Measurements from ENCODE around the gene PPARD.

The PPARD gene

DNA sequence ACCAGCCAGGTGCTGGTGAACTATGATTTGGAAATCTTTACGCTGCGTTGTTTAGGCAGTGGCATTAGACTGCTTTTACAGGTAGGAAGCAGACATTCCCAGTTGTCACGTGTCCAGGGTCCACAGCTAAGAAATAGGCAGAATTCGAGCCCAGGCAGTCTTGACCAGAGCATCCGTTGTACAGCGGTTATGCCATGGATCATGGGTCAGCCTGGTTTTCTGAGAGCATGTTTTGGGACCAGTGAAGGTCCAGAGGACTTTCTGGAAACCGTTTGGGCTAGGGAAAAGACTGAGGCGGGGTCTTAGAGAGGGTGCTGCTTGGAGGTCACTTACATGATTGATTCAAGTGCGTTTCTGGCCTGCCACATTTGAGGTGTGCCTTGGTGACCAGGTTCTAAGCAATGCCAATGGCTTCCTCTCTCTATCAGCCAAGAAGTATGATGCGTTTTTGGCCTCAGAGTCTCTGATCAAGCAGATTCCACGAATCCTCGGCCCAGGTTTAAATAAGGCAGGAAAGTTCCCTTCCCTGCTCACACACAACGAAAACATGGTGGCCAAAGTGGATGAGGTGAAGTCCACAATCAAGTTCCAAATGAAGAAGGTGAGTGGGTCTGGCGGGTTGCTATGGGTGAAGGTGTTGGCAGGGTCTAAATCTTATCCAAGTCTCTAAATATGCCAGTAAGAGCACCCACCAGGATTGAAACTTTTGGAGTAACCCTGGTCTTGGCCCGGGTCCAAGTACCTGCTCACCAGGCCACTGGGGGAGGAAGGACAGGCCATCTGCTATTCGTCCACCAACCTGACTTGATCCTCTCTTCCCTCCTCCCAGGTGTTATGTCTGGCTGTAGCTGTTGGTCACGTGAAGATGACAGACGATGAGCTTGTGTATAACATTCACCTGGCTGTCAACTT, 127.6 kb downstream of the PPARD start:
- DNase-seq (ENCODE audit: low read depth): no peak

DNA sequence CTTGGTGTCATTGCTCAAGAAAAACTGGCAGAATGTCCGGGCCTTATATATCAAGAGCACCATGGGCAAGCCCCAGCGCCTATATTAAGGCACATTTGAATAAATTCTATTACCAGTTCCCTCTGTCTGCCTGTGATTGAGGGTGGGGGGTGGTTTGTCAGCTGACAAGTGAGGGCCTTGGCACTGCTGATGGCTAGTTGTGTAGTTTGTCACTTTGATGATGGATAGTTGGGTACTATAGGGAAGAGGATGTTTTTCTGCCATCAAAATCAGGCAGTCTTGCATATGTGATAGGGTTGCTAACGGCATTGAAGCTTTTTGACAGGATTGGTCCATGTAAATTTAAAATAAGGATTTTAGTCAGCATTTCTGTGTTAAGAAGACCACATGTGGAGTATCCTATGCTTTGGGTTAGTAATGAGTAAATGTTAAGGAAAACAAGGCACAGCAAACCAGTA, 128.3 kb downstream of the PPARD start:
- DNase-seq (ENCODE audit: low read depth): no peak

DNA sequence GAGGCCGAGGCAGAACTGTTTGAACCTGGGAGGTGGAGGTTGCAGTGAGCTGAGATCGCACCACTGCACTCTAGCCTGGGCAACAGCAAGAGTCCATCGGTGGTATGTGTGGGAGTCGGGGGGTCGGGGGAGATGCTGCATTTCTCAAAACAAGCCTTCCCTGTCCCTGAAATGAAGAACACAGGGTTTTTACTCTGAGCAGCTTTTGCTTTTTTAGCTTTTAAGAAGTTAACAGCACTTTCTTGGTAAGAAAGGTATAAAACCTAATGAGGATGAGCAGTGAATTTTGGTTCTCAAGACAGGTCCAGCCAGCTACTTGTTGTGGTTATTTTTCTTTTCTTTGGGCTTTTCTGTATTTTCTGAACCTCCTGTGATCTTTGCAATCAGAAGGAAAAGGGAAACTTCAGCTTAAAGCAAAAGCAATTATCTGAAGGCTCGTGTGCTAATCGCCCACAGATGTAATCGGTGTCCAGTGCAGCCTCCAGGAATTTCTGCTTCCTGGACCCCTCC, 129.5 kb downstream of the PPARD start:
- no peak for DNase-seq (ENCODE audit: low read depth)

DNA sequence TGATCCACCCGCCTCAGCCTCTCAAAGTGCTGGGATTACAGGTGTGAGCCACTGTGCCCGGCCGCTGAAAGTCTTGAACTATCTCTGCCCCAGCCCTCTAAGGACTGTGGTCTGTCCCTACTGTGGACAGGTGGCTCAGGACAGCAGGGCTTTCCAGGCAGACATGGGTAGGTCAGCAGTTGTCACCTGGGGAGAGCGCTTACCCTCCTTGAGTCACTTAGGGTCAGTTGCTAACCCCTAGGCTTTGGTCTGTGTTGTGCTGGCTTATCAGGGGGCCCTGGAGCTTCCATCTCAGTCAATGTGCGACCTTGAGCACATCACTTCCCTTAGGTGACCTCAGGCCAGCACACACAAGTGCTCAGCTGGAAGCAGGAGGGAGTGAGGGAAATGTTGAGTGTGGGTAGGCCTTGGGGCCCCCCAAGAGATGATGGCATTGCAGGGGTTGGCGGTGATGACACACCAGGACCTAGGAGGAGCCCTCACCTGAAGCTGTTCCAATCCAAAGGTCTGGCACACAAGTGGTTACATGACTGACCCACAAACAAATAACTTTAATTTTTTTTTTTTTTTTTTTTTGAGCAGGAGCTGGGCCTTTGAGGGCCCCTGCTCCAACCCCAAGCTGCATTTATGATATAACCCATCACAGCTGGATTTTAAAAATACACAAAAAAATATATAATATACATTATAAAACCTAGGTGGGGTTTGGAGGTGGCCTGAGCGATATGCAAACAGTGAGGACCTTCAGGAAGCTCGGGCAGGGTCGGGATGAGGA, 130.9 kb downstream of the PPARD start:
- no peak for DNase-seq (ENCODE audit: low read depth)

DNA sequence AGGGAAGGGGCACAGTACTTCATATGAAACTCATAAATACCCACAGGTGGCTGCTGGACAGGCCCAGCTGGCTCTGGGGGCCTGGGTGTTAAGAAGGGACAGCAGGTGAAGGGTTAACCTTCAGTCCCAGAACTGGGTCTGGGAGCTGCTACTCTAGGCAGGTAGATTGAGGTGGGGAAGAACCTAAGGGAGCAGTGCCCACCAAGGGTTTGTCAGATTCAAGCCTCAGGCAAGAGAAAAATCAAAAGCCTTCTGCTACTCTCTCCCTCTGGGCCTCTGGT, 131.4 kb downstream of the PPARD start:
- no peak for DNase-seq (ENCODE audit: low read depth)

DNA sequence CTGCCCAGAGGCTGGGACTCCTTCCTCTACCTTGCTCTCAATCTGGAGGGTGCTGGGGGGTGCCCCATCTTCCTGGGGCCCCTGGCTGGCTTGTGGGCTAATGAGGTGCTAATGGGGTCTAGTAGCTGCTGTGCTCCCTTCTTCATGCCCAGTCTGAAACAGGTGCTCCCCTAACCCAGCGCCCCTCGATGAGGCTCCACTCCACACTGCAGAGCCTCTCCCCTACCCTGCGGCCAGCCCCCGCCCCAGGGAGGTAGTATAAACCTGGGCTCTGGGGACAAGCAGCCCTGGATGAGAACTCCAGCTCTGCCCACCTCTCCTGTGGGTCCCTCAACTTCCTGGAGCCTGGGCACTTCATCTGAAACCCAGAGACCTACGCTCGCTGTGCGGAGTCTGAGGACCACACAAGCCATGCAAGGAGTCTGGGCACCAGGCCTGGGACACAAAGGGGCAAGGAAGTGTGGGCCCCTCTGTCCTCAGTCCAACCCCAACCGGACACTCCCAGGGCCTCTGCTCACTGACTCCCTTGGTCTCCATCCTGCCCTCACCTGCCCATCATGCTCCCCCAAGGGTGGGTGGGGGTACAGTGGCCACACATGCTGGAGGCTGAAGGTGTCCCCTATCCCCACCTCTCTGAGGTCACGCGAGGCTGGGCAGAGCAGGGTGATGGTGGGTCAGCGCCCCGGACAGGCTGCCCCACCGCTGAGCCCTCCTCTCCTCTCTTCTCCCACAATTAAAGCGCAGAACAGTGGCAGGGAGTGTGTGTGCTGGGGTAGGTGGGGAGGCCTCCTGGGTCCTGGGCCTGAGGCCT, 132.0 kb downstream of the PPARD start:
- no peak for DNase-seq (ENCODE audit: low read depth)

DNA sequence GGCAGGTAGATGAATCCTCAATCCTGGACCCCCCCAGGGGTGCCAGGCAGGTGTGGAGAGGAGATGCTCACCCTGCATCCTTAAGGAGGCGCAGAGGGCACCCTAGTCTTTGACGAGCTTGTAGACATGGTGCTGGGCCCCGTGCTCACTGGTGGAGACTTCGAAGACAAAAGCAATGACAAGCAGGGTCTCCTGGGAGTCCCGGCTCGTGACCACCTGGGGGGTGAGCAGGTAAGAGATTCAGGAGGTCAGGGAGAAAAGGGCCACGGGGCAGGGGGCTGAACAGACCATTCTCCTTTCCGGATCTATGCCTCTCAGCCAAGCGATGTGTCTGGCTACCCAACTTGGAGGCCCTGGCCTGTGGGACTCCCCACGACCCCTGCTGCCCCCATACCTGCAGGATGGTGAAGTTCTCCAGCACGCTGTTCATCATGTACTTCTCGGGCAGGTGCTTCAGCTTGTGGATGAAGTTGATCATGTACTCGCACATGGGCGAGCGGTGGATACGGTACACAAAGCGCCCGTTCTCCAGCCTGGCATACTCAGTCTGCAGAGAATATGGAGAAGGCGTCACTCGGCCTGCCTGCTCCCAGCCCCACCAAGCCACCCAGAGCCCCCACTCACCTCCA, 132.7 kb downstream of the PPARD start:
- DNase-seq (ENCODE audit: low read depth): no peak

DNA sequence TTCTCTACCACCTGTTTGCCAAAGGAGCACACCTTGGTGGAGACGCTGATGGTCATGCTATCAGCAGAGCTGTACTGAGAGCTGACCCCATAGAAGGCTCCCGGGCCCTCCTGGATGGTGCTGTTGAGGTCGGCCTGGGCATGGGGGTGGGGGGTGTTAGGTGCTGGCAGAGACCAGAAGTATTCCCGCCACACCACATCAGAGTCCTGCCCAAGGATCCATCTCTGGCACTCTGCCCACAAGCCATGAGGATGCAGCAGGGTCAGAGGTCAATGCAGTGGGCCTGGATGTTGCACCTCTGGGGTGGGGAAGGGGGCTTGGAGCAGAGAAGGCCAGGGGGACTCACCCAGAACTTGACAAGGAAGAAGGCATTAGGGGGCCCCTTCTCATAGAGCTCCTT, 133.2 kb downstream of the PPARD start:
- DNase-seq (ENCODE audit: low read depth): no peak

DNA sequence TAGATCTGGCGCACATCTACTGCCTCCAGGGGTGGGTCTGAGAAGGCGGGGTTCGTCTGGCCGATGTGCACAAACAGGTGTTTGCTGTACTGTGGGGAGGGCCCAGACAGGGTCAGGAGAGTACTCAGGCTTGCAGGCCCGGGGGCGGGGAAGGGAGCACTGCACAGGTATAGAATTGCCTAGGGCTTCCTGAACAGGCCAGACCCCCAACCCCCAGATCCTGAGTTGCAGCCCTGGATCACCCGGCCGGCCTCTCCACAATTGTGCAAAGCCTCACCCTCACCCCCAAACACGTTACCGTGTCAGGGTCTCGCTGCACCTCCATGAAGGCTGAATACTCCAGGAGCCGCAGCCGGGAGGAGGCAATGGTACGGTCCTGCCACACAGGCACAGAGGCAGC, 133.6 kb downstream of the PPARD start:
- DNase-seq (ENCODE audit: low read depth): no peak

DNA sequence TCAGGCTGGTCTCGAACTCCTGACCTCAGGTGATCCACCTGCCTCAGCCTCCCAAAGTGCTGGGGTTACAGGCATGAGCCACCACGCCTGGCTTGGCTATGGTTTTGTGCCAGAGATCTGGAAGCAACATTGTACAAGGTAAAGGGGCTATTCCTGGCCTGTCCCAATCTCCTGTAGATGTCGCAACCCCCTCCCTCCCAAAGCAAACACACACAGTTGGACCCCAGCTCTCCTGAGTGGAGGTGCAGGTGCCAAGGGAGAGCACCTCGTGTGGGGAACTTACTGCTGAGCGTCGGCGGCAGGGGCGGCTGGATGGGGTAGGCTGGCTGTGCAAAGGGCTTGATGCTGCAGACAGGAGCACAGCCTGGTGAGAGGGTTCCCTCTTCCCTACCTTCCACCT, 134.7 kb downstream of the PPARD start:
- no peak for DNase-seq (ENCODE audit: low read depth)
